Progenitor cell of endocrine pancreas (in vitro differentiated cells): Measurements from ENCODE around the gene USP32. TPM values are rescaled to one million over a fixed set of nuclear protein-coding genes. Genes with fewer than 3 reads are reported as not detected.

Source experiments
- DNase-seq: peaks from one replicate; pipeline ENCODE4 v3.0.0; 2021; ENCODE audit warnings: low spot score; ENCODE audit not compliant: unreplicated experiment
- H3K27ac Mint-ChIP-seq: 2 replicates; pipeline ENCODE4 v1.8.0; 2021; ENCODE audit warnings: mild to moderate bottlenecking, moderate library complexity, mixed read lengths
- H3K27me3 Mint-ChIP-seq: 2 replicates; pipeline ENCODE4 v1.8.0; 2021; ENCODE audit warnings: mixed read lengths
- H3K36me3 Mint-ChIP-seq: 2 replicates; pipeline ENCODE4 v1.8.0; 2022; ENCODE audit warnings: mixed read lengths; ENCODE audit not compliant: insufficient read depth
- H3K4me1 Mint-ChIP-seq: 2 replicates; pipeline ENCODE4 v1.8.0; 2021; ENCODE audit warnings: low read depth, mixed read lengths
- H3K4me3 Mint-ChIP-seq: 2 replicates; pipeline ENCODE4 v1.8.0; 2021; ENCODE audit warnings: low read depth, mild to moderate bottlenecking, moderate library complexity, mixed read lengths
- H3K9me3 Mint-ChIP-seq: 2 replicates; pipeline ENCODE4 v1.8.0; 2021; ENCODE audit warnings: low read depth, mixed read lengths
- total RNA-seq: library from RNA; stranded (reverse); gene quantifications from 2 replicates; pipeline ENCODE4 v1.2.1, GENCODE V29; 2021
- TF ChIP-seq, protein P1 (sequence below): fragments of 200-600 bp; sonication (generic); IDR thresholded peaks from one replicate; pipeline ENCODE4 v1.5.0; 2021; ENCODE audit warnings: antibody characterized with exemption, mild to moderate bottlenecking; ENCODE audit not compliant: unreplicated experiment

Gene USP32
- total RNA-seq, 1 donor from 2014 or later: 42.7 TPM

DNA sequence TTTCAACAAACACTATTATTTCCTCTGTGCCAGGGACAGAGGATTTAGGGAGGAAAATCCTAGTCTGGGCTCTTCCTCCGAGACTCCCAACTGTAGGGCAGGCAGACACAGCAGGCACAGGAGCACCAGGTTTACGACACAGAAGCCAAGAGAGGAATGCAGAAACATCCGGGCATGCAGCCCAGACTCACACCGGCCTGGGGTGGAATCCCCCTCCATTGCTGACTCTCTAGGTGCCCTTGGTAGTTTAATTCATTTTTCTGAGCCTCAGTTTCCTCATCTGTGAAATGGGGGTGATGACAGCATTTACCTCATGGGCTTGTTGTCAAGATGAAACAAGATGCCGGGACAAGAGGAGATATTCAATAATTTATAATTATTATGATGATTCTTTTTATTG, 227.2 kb downstream of the USP32 start:
- no peak overlapping the region for H3K4me3 Mint-ChIP-seq
- peaks cover 19% of the 10 kb centered on the region for H3K27me3 Mint-ChIP-seq
- TF ChIP-seq, protein P1, sequence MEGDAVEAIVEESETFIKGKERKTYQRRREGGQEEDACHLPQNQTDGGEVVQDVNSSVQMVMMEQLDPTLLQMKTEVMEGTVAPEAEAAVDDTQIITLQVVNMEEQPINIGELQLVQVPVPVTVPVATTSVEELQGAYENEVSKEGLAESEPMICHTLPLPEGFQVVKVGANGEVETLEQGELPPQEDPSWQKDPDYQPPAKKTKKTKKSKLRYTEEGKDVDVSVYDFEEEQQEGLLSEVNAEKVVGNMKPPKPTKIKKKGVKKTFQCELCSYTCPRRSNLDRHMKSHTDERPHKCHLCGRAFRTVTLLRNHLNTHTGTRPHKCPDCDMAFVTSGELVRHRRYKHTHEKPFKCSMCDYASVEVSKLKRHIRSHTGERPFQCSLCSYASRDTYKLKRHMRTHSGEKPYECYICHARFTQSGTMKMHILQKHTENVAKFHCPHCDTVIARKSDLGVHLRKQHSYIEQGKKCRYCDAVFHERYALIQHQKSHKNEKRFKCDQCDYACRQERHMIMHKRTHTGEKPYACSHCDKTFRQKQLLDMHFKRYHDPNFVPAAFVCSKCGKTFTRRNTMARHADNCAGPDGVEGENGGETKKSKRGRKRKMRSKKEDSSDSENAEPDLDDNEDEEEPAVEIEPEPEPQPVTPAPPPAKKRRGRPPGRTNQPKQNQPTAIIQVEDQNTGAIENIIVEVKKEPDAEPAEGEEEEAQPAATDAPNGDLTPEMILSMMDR: no peak
- H3K9me3 Mint-ChIP-seq: no peaks in the 10 kb centered on the region
- no peak for DNase-seq
- H3K27ac Mint-ChIP-seq: no peak overlapping the region
- H3K36me3 Mint-ChIP-seq: no peaks in the 10 kb centered on the region
- peaks cover 12% of the 10 kb centered on the region for H3K4me1 Mint-ChIP-seq

DNA sequence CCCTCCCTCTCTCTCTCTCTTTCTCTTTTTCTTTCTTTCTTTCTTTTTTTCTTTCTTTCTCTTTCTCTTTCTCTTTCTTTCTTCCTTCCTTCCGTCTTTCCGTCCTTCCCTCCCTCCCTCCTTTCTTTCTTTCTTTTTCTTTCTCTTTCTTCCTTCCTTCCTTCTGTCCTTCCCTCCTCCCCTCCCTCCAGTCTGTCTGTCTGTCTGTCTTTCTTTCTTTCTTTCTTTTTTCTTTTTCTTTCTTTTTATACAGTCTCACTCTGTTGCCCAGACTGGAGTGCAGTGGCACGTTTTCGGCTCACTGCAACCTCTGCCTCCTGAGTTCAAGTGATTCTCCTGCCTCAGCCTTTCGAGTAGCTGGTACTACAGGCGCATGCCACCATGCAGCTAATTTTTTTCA, 227.8 kb downstream of the USP32 start:
- TF ChIP-seq, protein P1: no peak
- H3K9me3 Mint-ChIP-seq: no peaks in the 10 kb centered on the region
- peaks cover 12% of the 10 kb centered on the region for H3K4me1 Mint-ChIP-seq
- no peak for DNase-seq
- H3K27me3 Mint-ChIP-seq: peaks cover 22% of the 10 kb centered on the region
- no peak overlapping the region for H3K27ac Mint-ChIP-seq
- no peaks in the 10 kb centered on the region for H3K36me3 Mint-ChIP-seq
- H3K4me3 Mint-ChIP-seq: no peak overlapping the region

DNA sequence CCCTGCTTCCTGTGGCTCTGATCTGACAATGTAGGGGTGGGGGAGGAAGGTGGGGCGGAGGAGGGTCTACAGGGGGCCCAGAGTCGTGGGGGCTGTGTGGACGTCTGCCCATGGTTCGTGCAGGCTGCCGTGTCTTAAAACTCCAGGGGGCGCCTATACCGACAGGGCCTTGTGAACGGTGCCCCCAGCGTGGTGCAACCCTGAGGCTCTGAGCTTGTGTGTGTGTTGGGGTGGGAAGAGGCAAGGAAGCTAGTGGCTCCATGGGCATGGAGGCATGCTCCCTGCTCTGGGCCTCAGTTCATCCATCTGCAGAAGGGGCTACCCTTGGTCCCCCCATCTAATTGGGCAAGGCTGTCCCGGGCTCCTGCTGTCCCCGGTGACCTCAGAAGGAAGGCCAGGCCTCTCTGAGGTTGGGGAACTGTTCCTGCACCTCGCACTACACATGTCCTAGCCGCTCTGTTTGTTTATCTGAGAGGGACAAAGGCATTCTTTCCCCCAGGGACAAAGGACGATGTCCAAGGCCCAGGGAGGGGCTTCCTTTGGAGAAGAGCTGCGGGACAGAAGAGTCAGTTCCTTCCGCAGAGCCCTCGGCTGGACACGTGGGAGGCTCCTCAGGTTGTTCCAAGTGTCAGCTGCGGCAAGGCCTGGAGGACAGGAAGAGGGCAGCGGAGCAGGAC, 228.7 kb downstream of the USP32 start:
- DNase-seq: no peak
- H3K4me1 Mint-ChIP-seq: peaks cover 12% of the 10 kb centered on the region
- H3K27ac Mint-ChIP-seq: no peak overlapping the region
- no peak overlapping the region for H3K4me3 Mint-ChIP-seq
- no peaks in the 10 kb centered on the region for H3K9me3 Mint-ChIP-seq
- peaks cover 29% of the 10 kb centered on the region for H3K27me3 Mint-ChIP-seq
- TF ChIP-seq, protein P1: peak; percentile 27
- H3K36me3 Mint-ChIP-seq: no peaks in the 10 kb centered on the region

DNA sequence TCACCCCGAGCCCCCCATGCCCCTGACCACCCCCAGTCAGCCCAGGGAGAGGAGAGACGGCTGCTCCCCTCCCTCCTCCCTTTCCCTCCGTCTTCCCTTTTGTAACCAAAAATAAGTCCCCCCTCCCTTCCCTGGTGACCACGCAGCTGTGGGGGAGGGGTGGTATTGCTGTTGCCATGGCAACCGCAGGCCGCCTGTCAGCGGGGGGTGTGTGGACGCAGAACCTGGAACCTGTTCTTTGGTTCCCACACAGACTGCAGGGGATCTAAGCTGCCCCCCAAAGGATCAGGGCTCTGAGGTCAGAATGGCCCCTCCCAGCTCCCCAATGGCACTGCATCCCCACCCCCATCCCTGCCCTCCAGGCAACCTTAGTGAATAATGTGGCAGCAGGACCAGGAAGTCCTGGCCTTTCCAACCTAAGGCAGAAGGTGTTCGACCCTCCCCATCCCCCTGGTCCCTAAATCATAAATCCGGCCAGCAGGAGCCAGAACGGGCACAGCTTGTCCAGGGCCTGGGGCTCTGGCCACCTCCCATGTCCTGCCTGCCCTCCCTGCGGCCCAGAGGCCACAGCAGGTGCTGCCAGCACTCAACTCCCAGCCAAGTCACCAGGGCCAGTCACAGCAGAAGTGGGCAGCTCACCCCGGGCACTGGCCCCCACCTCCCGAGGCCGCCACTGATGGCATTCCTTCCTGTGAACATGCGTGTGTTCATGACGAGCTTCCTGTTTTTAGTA, 230.2 kb downstream of the USP32 start:
- no peak for DNase-seq
- H3K4me3 Mint-ChIP-seq: no peak overlapping the region
- TF ChIP-seq, protein P1: no peak
- H3K4me1 Mint-ChIP-seq: peaks cover 12% of the 10 kb centered on the region
- H3K27me3 Mint-ChIP-seq: peaks cover 38% of the 10 kb centered on the region
- no peak overlapping the region for H3K27ac Mint-ChIP-seq
- H3K36me3 Mint-ChIP-seq: no peaks in the 10 kb centered on the region
- H3K9me3 Mint-ChIP-seq: no peaks in the 10 kb centered on the region

DNA sequence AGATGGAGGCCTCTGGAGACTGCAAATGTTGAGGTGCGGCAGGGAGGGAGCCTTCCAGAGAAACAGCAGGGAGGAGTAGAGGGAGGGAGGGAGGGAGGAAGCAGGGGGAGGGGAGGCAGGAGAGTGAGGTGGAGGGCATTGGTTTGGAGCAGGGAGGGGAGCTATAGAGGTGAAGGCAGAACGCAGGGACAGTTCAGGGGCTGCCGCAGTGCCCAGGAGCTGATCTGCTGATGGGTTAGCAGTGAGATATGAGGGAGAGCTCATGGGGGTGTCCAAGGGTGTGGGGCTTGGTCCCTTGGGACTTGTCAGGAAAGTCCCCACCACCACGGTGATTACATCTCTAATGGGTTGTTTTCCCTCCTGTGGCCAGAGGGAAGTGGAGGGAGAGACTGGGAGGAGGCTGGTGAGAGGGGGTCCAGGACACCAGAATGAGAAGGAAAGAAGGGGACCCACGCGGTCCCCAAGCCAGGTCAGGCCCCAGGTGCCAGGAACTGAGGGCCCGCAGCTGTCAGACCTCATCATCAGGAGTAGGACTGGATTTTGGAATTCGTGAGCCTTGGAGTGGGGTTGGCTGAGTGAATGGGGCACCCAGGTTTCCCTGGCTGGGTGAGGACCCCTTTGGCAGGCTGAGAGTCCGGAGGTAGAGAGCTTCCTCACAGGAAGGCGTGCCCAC, 231.0 kb downstream of the USP32 start:
- Mint-ChIP-seq H3K36me3 (no peaks in the 10 kb centered on the region), H3K4me1 (peaks cover 12% of the 10 kb centered on the region), H3K27me3 (peaks cover 44% of the 10 kb centered on the region), H3K9me3 (no peaks in the 10 kb centered on the region), H3K4me3 (no peak overlapping the region), H3K27ac (no peak overlapping the region)
- DNase-seq: no peak
- TF ChIP-seq, protein P1: no peak
